ENCODE measurements around the gene KCNH2.

KCNH2 gene

GRCh38 chr7:150959739-150960734 lies 18.1 kb downstream of the KCNH2 start:
- no peak for DNase-seq (ENCODE audit: low read depth)
- H3K4me3 ChIP-seq (ENCODE audit: low read depth, low read length) = no peak overlapping the region
- TF ChIP-seq, protein P1, sequence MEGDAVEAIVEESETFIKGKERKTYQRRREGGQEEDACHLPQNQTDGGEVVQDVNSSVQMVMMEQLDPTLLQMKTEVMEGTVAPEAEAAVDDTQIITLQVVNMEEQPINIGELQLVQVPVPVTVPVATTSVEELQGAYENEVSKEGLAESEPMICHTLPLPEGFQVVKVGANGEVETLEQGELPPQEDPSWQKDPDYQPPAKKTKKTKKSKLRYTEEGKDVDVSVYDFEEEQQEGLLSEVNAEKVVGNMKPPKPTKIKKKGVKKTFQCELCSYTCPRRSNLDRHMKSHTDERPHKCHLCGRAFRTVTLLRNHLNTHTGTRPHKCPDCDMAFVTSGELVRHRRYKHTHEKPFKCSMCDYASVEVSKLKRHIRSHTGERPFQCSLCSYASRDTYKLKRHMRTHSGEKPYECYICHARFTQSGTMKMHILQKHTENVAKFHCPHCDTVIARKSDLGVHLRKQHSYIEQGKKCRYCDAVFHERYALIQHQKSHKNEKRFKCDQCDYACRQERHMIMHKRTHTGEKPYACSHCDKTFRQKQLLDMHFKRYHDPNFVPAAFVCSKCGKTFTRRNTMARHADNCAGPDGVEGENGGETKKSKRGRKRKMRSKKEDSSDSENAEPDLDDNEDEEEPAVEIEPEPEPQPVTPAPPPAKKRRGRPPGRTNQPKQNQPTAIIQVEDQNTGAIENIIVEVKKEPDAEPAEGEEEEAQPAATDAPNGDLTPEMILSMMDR (IDR thresholded peaks at IDR 0.05; ENCODE audit: low read depth, low read length, missing control alignments) = no peak
- in situ Hi-C loops (cut with HindIII; ENCODE audit: low sequenced_read_pairs) = no loop called here

- TF ChIP-seq, protein P1 (IDR thresholded peaks at IDR 0.05; ENCODE audit: low read depth, low read length, missing control alignments) = no peak
- DNase-seq (ENCODE audit: low read depth) = no peak
- no peak overlapping the region for H3K4me3 ChIP-seq (ENCODE audit: low read depth, low read length)
- in situ Hi-C loops (cut with HindIII; ENCODE audit: low sequenced_read_pairs) = no loop called here
These were observed 19.0 kb downstream of the KCNH2 start for GRCh38 chr7:150959081-150959480.

DNA sequence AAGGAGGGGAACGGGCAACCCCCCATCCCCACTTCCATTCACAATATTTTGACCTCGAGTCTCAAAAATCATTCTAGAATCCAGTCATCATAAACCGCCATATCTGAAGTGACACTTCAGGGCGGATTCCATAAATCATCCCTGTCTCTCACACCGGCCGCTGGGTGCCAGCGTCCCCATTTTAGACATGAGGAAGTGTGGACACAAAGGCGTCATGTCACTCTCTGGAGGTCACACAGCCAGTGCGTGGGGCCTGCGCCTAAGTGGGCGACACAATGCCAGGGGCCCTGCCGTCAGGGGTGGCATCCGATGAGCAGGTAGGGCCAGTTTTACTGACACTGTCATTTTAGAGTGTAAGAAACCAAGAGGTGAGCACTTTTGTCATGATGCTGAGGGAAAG lies 19.5 kb downstream of the KCNH2 start:
- in situ Hi-C loops (cut with HindIII; ENCODE audit: low sequenced_read_pairs) = no loop called here
- no peak for DNase-seq (ENCODE audit: low read depth)
- H3K4me3 ChIP-seq (ENCODE audit: low read depth, low read length) = no peak overlapping the region
- TF ChIP-seq, protein P1 (IDR thresholded peaks at IDR 0.05; ENCODE audit: low read depth, low read length, missing control alignments) = no peak

DNA sequence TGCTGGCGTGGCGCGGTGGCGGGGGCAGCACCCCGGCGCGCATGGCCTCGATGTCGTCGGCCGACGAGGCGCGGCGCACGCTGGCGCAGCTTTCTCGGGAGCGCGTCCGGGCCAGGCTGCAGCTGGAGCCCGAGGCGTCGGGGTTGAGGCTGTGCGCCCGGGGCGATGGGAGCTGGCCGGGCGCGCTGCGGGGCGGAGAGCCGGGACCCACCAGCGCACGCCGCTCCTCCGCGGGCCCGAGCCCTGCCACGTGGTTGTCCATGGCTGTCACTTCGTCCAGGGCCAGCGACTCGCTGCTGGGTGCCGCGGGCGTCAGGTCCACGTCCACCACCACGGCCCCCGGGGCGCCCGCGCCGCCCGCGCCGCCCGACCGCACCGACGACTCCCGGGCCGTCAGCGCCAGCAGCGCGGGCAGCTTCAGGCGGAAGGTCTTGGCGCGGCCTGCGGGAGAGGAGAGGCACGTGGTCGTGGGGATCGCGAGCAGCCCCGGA lies 20.0 kb downstream of the KCNH2 start:
- TF ChIP-seq, protein P1 (IDR thresholded peaks at IDR 0.05; ENCODE audit: low read depth, low read length, missing control alignments) = no peak
- DNase-seq (ENCODE audit: low read depth) = no peak
- in situ Hi-C loops (cut with HindIII; ENCODE audit: low sequenced_read_pairs) = no loop called here

DNA sequence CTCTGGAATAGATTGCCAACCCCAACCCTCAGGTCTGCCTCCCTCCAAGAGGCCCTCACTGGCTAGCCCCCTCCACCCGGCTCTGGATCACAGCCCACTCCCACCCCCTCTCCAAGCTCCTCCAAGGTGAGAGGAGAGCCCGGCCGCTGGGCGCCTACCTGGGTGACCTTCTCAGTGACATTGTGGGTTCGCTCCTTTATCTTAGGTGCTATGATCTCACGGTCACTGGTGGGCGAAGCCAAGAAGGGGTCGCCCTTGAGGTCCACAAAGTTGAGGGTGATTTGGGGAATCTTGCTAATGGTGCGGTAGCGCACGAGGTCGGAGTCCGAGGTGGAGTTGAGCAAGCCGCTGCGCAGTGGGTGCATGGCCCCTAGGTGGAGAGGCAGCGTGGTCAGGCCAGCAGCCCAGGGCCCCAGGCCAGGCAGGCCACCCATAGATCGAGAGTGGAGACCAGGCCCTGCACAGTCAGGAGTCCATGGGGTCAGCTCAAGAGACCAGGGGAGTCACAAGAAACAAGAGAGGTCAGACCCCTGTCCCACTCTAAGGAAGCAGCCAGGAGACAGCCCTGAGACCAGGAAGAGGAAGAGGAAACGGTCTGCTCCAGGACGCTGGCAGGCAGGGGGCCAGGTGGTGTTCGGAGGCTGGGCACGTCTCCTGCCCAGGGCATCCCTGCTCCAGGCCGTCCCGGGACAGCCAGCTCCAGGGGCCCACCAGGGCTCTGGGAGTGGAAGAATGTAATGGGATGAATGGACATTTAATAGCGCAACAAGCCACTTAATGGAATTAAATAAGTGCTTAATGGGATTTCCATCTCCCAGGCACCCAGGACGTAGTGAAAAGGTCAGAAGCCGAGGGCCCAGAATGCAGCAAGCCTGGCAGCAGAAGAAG lies 20.7 kb downstream of the KCNH2 start:
- in situ Hi-C loops (cut with HindIII; ENCODE audit: low sequenced_read_pairs) = no loop called here
- no peak overlapping the region for H3K4me3 ChIP-seq (ENCODE audit: low read depth, low read length)
- no peak for DNase-seq (ENCODE audit: low read depth)
- TF ChIP-seq, protein P1 (IDR thresholded peaks at IDR 0.05; ENCODE audit: low read depth, low read length, missing control alignments) = no peak

More for the DNA sequence above, 20.0 kb downstream of the KCNH2 start:
- no peak overlapping the region for H3K4me3 ChIP-seq (ENCODE audit: low read depth, low read length)
